ENCODE results near the gene GMEB2. TPM values are rescaled to one million over a fixed set of nuclear protein-coding genes. Genes with fewer than 3 reads are reported as not detected.

Gene GMEB2
- total RNA-seq, 1 donor from 2014 or later: 8.0 TPM

- no peaks in the 10 kb centered on the region for H3K4me1 ChIP-seq
- H4K20me1 ChIP-seq (ENCODE audit: low read depth): no peaks in the 10 kb centered on the region
- H3K9me3 Mint-ChIP-seq: no peaks in the 10 kb centered on the region
- TF ChIP-seq EZH2 (IDR thresholded peaks at IDR 0.05) (no peak), CTCF (IDR thresholded peaks at IDR 0.05) (no peak), EZH2phosphoT487 (IDR thresholded peaks at IDR 0.05) (no peak)
- peaks cover 8% of the 10 kb centered on the region for H3K4me1 Mint-ChIP-seq
- no peak overlapping the region for H3K27ac ChIP-seq
- H3K36me3 Mint-ChIP-seq: no peaks in the 10 kb centered on the region
- H3K9ac ChIP-seq: no peak overlapping the region
- H3K27me3 ChIP-seq: peaks cover 9% of the 10 kb centered on the region
- H2AFZ ChIP-seq (replicated peaks): no peak overlapping the region
- no peak overlapping the region for H3K27ac Mint-ChIP-seq
- H3K27me3 Mint-ChIP-seq (ENCODE audit: insufficient read depth, low read depth): peaks cover 7% of the 10 kb centered on the region
- no peak overlapping the region for H3K4me2 ChIP-seq
- H3F3A ChIP-seq (ENCODE audit: low read depth): peaks cover 7% of the 10 kb centered on the region
- DNase-seq (ENCODE audit: low spot score): no peak
- no peaks in the 10 kb centered on the region for H3K79me2 ChIP-seq (ENCODE audit: low read depth)
- no peaks in the 10 kb centered on the region for H3K36me3 ChIP-seq
- H3K9me3 ChIP-seq (ENCODE audit: low read depth): no peaks in the 10 kb centered on the region
- peak overlapping the region; percentile 74 for H3K4me3 Mint-ChIP-seq
- H3K4me3 ChIP-seq: no peak overlapping the region
Measured at GRCh38 chr20:63574829-63575743, 51.8 kb downstream of the GMEB2 start.

- Histone ChIP-seq H3F3A (ENCODE audit: low read depth) (peaks cover 7% of the 10 kb centered on the region), H3K9me3 (ENCODE audit: low read depth) (no peaks in the 10 kb centered on the region), H3K4me3 (peak within 1 kb of the TSS; percentile 73), H3K27ac (no peak within 1 kb of the TSS), H2AFZ (replicated peaks) (peak within 1 kb of the TSS; percentile 48), H3K79me2 (ENCODE audit: low read depth) (no peaks in the 10 kb centered on the region), H3K36me3 (no peaks in the 10 kb centered on the region), H3K4me2 (peak within 1 kb of the TSS; percentile 99), H3K9ac (peak within 1 kb of the TSS; percentile 68), H4K20me1 (ENCODE audit: low read depth) (no peaks in the 10 kb centered on the region), H3K27me3 (peaks cover 9% of the 10 kb centered on the region), H3K4me1 (no peaks in the 10 kb centered on the region)
- peak; percentile 84 for DNase-seq (ENCODE audit: low spot score)
- Mint-ChIP-seq H3K9me3 (no peaks in the 10 kb centered on the region), H3K27me3 (ENCODE audit: insufficient read depth, low read depth) (peaks cover 7% of the 10 kb centered on the region), H3K36me3 (no peaks in the 10 kb centered on the region), H3K4me1 (peaks cover 8% of the 10 kb centered on the region), H3K27ac (no peak within 1 kb of the TSS), H3K4me3 (peak within 1 kb of the TSS; percentile 83)
- no peak for TF ChIP-seq EZH2 (IDR thresholded peaks at IDR 0.05)
- no peak for TF ChIP-seq EZH2phosphoT487 (IDR thresholded peaks at IDR 0.05)
- TF ChIP-seq CTCF (IDR thresholded peaks at IDR 0.05): no peak
Measured at GRCh38 chr20:63574156-63574828, 52.6 kb downstream of the GMEB2 start, which contains the start of gene HELZ2. TSS of gene HELZ2 (minus strand) at chr20:63574239. CDS start at chr20:63572385, 1,854 bp downstream.

GRCh38 chr20:63573647-63574131 is 53.2 kb downstream of the GMEB2 start:
- DNase-seq (ENCODE audit: low spot score): no peak
- Mint-ChIP-seq H3K4me3 (peak overlapping the region; percentile 83), H3K27ac (no peak overlapping the region), H3K4me1 (peaks cover 6% of the 10 kb centered on the region), H3K27me3 (ENCODE audit: insufficient read depth, low read depth) (peaks cover 10% of the 10 kb centered on the region), H3K9me3 (no peaks in the 10 kb centered on the region), H3K36me3 (no peaks in the 10 kb centered on the region)
- Histone ChIP-seq H3K4me1 (no peaks in the 10 kb centered on the region), H3K9me3 (ENCODE audit: low read depth) (no peaks in the 10 kb centered on the region), H3K79me2 (ENCODE audit: low read depth) (no peaks in the 10 kb centered on the region), H3K4me3 (peak overlapping the region; percentile 73), H3F3A (ENCODE audit: low read depth) (peaks cover 7% of the 10 kb centered on the region), H3K9ac (peak overlapping the region; percentile 68), H4K20me1 (ENCODE audit: low read depth) (no peaks in the 10 kb centered on the region), H3K36me3 (no peaks in the 10 kb centered on the region), H3K27me3 (peaks cover 9% of the 10 kb centered on the region), H2AFZ (replicated peaks) (no peak overlapping the region), H3K27ac (no peak overlapping the region), H3K4me2 (peak overlapping the region; percentile 99)
- TF ChIP-seq CTCF (IDR thresholded peaks at IDR 0.05): no peak
- no peak for TF ChIP-seq EZH2 (IDR thresholded peaks at IDR 0.05)
- TF ChIP-seq EZH2phosphoT487 (IDR thresholded peaks at IDR 0.05): no peak
